Naive thymus-derived CD4-positive, alpha-beta T cell (primary cell): Measurements from ENCODE around the gene LHFPL2. TPM values are rescaled to one million over a fixed set of nuclear protein-coding genes. Genes with fewer than 3 reads are reported as not detected.

Experiments used
- ATAC-seq: fragments of 150-1000 bp; cut with Tn5 transposase; 2 replicates; pipeline ENCODE4 v1.10.0; 2021; ENCODE audit warnings: mild to moderate bottlenecking, moderate library complexity
- CTCF ChIA-PET: fragments of 350-600 bp; sonication (Branson Sonifier 250); formaldehyde crosslinking; loops from one replicate; lab custom pipeline; 2021; ENCODE audit warnings: antibody characterized with exemption; lab: Charles Lee
- POLR2A ChIA-PET: fragments of 350-600 bp; sonication (Branson Sonifier 250); formaldehyde crosslinking; loops from one replicate; lab custom pipeline; 2021; ENCODE audit warnings: antibody characterized with exemption, inconsistent platforms; lab: Charles Lee
- DNase-seq, 9 donors: peaks; one replicate each; pipeline versions ENCODE4 v3.0.0 to v3.0.0-alpha.2; 2020 to 2022; ENCODE audit warnings: mixed read lengths in 1 of 9
- H3K27ac ChIP-seq: one replicate; pipeline ENCODE4 v1.7.0; 2013; ENCODE audit warnings: mild to moderate bottlenecking, low read depth, low read length, moderate library complexity
- H3K27me3 ChIP-seq, 2 donors: one replicate each; pipeline ENCODE4 v1.7.0; 2013; ENCODE audit warnings: low read length in 2 of 2, mild to moderate bottlenecking in 2 of 2, moderate library complexity in 2 of 2; ENCODE audit not compliant: control insufficient read depth in 2 of 2, insufficient read depth in 2 of 2
- H3K36me3 ChIP-seq, 3 experiments: 1 replicate in 2 of 3; 2 replicates in 1 of 3; pipeline ENCODE4 v1.7.0; 2013; ENCODE audit warnings: low read length in 3 of 3, mild to moderate bottlenecking in 3 of 3, moderate library complexity in 1 of 3; ENCODE audit not compliant: insufficient read depth in 3 of 3, control insufficient read depth in 2 of 3
- H3K4me1 ChIP-seq, 2 donors: one replicate each; pipeline ENCODE4 v1.7.0; 2013; ENCODE audit warnings: low read length in 2 of 2, mild to moderate bottlenecking in 2 of 2, moderate library complexity in 1 of 2; ENCODE audit not compliant: control insufficient read depth in 2 of 2, insufficient read depth in 2 of 2
- H3K4me3 ChIP-seq: 2 replicates; pipeline ENCODE4 v1.7.0; 2013; ENCODE audit warnings: mild to moderate bottlenecking, low read length
- H3K9me3 ChIP-seq, 3 experiments: 1 replicate in 2 of 3; 2 replicates in 1 of 3; pipeline ENCODE4 v1.7.0; 2013; ENCODE audit warnings: low read length in 3 of 3; ENCODE audit not compliant: control insufficient read depth in 2 of 3
- H3K27ac Mint-ChIP-seq, 9 donors: one replicate each; pipeline ENCODE4 v1.8.0; 2020 to 2022; ENCODE audit warnings: mixed read lengths in 9 of 9, mild to moderate bottlenecking in 8 of 9, moderate library complexity in 5 of 9, inconsistent platforms in 2 of 9
- H3K27me3 Mint-ChIP-seq, 5 donors: one replicate each; pipeline ENCODE4 v1.8.0; 2021 to 2022; ENCODE audit warnings: mixed read lengths in 5 of 5, mild to moderate bottlenecking in 1 of 5
- H3K36me3 Mint-ChIP-seq, 5 donors: one replicate each; pipeline ENCODE4 v1.8.0; 2020 to 2022; ENCODE audit warnings: mixed read lengths in 5 of 5, mild to moderate bottlenecking in 3 of 5, inconsistent platforms in 1 of 5
- H3K4me1 Mint-ChIP-seq, 7 donors: one replicate each; pipeline ENCODE4 v1.8.0; 2020 to 2022; ENCODE audit warnings: mixed read lengths in 7 of 7, mild to moderate bottlenecking in 3 of 7, inconsistent platforms in 1 of 7
- H3K4me3 Mint-ChIP-seq, 10 donors: one replicate each; pipeline ENCODE4 v1.8.0; 2020 to 2022; ENCODE audit warnings: mild to moderate bottlenecking in 10 of 10, mixed read lengths in 10 of 10, moderate library complexity in 6 of 10, inconsistent platforms in 2 of 10
- H3K9me3 Mint-ChIP-seq, 11 donors: one replicate each; pipeline ENCODE4 v1.8.0; 2020 to 2022; ENCODE audit warnings: mixed read lengths in 11 of 11, mild to moderate bottlenecking in 4 of 11, inconsistent platforms in 1 of 11, moderate library complexity in 1 of 11
- intact Hi-C, 2 donors: fragments of 100-400 bp; cut with micrococcal nuclease; formaldehyde crosslinking; loops; one replicate each; pipeline ENCODE4 v1.15.1; 2023
- polyA plus RNA-seq, 2 donors: library from polyadenylated mRNA; unstranded; fragments of 300-500 nt; fragmentation: Illumina TruSeq; gene quantifications; one replicate each; pipeline ENCODE4 v1.2.3, GENCODE V29; 2021
- total RNA-seq, 6 experiments: library from RNA in 5 of 6; stranded (reverse) in 5 of 6; gene quantifications; 1 replicate in 5 of 6; 2 replicates in 1 of 6; pipeline ENCODE4 v1.2.3 and lab custom pipeline; 2021 to 2026

The LHFPL2 gene
- total and polyA plus RNA-seq, 7 experiments from 2014 or later: 0.37 to 2.9 (median 1.3) TPM; not detected in 1

DNA sequence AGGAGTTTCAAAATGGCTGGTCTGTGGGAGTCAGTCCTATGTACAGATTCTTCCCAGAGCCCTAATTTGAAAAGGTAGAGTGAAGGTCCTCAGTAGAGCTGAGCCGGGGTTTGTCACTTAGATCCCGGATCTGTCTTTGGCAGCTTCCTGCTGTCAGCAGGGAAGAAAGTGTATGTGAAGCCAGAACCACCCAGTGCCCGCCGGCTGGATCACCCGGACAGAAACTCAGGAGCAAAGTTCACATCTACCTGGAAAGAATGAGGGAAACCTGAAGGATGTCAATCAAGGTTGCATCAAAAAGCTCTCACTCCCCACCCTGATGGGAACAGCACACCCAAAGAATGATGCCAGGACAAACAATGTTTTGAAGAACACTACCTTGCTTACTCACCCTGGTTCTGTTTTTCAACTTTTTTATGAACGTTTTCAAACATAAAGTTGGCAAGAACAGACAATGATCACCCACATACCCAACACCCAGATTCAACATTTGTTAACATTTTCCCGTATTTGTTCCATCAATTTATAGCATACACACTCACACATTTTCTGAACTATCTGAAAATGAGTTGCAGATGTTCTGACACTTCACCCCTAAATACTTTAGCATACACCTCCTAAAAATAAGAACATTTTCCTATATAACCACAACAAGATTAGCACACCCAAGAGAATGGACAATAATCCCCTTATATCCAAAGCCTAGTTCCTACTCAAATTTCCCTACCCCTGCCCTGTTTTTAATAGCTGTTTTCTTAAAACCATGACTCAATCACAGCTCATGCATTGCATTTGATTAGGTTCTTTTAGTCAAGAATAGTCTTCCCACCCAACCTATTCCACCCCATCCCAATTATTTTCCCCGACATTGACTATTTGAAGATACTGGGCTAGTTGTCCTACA lies 133.9 kb downstream of the LHFPL2 start:
- H3K4me3 Mint-ChIP-seq: no peak overlapping the region
- H3K27ac Mint-ChIP-seq: no peak overlapping the region
- DNase-seq (no peak), ATAC-seq (no peak)
- H3K4me1 Mint-ChIP-seq: peaks cover 0 to 13% (median 7%) of the 10 kb centered on the region in 7 donors
- Histone ChIP-seq H3K27ac (no peak overlapping the region), H3K27me3 (peaks cover 2 to 11% of the 10 kb centered on the region in 2 donors), H3K4me1 (peaks cover 1 to 3% of the 10 kb centered on the region in 2 donors), H3K36me3 (no peaks in the 10 kb centered on the region), H3K4me3 (no peak overlapping the region), H3K9me3 (no peaks in the 10 kb centered on the region)
- CTCF ChIA-PET: no interaction called here
- H3K36me3 Mint-ChIP-seq: no peaks in the 10 kb centered on the region
- intact Hi-C loops: no loop called here
- H3K9me3 Mint-ChIP-seq: peaks cover 0 to 3% (median 0%) of the 10 kb centered on the region in 11 donors
- POLR2A ChIA-PET: no interaction called here
- peaks cover 44 to 72% (median 65%) of the 10 kb centered on the region in 5 donors for H3K27me3 Mint-ChIP-seq

DNA sequence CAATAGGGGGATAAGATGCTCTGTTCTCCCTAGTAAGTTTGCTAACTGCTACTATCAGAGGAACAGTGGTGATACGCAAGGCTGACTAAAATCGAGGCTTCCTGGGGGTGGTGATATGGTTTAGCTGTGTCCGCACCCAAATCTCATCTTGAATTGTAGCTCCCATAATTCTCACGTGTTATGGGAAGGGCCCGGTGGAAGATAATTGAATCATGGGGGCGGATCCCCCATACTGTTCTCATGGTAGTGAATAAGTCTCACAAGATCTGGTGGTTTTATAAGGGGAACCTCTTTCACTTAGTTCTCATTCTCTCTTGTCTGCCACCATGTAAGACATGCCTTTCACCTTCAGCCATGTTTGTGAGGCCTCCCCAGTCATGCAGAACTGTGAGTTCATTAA lies 135.1 kb downstream of the LHFPL2 start:
- no peaks in the 10 kb centered on the region for H3K36me3 ChIP-seq
- DNase-seq (no peak), ATAC-seq (no peak)
- H3K27ac ChIP-seq: no peak overlapping the region
- H3K27ac Mint-ChIP-seq: no peak overlapping the region
- no peaks in the 10 kb centered on the region for H3K9me3 ChIP-seq
- H3K36me3 Mint-ChIP-seq: no peaks in the 10 kb centered on the region
- H3K4me1 ChIP-seq: peaks cover 3 to 9% of the 10 kb centered on the region in 2 donors
- H3K27me3 Mint-ChIP-seq: peaks cover 52 to 79% (median 66%) of the 10 kb centered on the region in 5 donors
- H3K9me3 Mint-ChIP-seq: peaks cover 0 to 3% (median 0%) of the 10 kb centered on the region in 11 donors
- intact Hi-C loops: no loop called here
- H3K4me3 Mint-ChIP-seq: no peak overlapping the region
- H3K4me3 ChIP-seq: no peak overlapping the region
- H3K4me1 Mint-ChIP-seq: peaks cover 0 to 23% (median 12%) of the 10 kb centered on the region in 7 donors
- H3K27me3 ChIP-seq: peaks cover 3 to 16% of the 10 kb centered on the region in 2 donors
- ChIA-PET CTCF (no interaction called here), POLR2A (no interaction called here)

DNA sequence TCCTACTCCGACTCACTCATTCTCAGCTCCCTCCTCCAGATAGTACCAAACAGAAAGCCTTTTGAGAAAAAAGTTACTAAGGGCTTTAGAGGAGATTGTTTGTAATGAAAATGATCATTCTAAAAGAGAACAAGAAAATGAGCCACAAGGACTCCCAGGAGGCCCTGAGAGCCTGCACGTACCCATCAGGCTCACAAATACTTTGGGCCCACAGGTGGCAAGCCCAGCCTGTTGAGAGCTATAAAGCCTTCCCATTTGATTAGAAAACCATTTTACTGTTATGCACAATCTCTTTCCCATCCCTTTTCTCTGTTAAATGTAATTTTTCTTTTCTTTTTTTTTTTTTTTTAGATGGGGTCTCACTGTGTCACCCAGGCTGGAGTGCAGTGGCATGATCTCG lies 136.1 kb downstream of the LHFPL2 start:
- CTCF ChIA-PET: no interaction called here
- intact Hi-C loops: no loop called here

GRCh38 chr5:78511121-78511906 lies 137.3 kb downstream of the LHFPL2 start:
- no peak for DNase-seq
- ATAC-seq: peak; percentile 61
- Histone ChIP-seq H3K9me3 (no peaks in the 10 kb centered on the region), H3K36me3 (no peaks in the 10 kb centered on the region), H3K27me3 (peaks cover 3 to 16% of the 10 kb centered on the region in 2 donors), H3K27ac (no peak overlapping the region), H3K4me1 (peaks cover 3 to 9% of the 10 kb centered on the region in 2 donors), H3K4me3 (no peak overlapping the region)
- ChIA-PET CTCF (interaction anchor here (0.6 kb wide), 1 partner anchor 9 kb away, joined by 3 read pairs; no protein-coding TSS in a partner anchor), POLR2A (interaction anchor here (0.7 kb wide), 1 partner anchor 957 kb away, joined by 3 read pairs; no protein-coding TSS in a partner anchor)
- intact Hi-C loops: no loop called here
- Mint-ChIP-seq H3K4me3 (peak overlapping the region in 5 of 10 donors; percentile 45 to 88 (median 84)), H3K4me1 (peaks cover 0 to 23% (median 12%) of the 10 kb centered on the region in 7 donors), H3K27me3 (peaks cover 64 to 89% (median 67%) of the 10 kb centered on the region in 5 donors), H3K9me3 (peaks cover 0 to 3% (median 0%) of the 10 kb centered on the region in 11 donors), H3K27ac (no peak overlapping the region), H3K36me3 (no peaks in the 10 kb centered on the region)

More for the DNA sequence above, 136.1 kb downstream of the LHFPL2 start:
- no peak for DNase-seq
- no peak overlapping the region for H3K4me3 Mint-ChIP-seq
- ATAC-seq: no peak
- POLR2A ChIA-PET: no interaction called here
- peaks cover 3 to 9% of the 10 kb centered on the region in 2 donors for H3K4me1 ChIP-seq
- H3K27me3 Mint-ChIP-seq: peaks cover 62 to 87% (median 66%) of the 10 kb centered on the region in 5 donors
- H3K9me3 ChIP-seq: no peaks in the 10 kb centered on the region
- H3K4me3 ChIP-seq: no peak overlapping the region
- H3K27ac Mint-ChIP-seq: no peak overlapping the region
- no peaks in the 10 kb centered on the region for H3K36me3 ChIP-seq
- peaks cover 0 to 3% (median 0%) of the 10 kb centered on the region in 11 donors for H3K9me3 Mint-ChIP-seq
- H3K27ac ChIP-seq: no peak overlapping the region
- H3K4me1 Mint-ChIP-seq: peaks cover 0 to 23% (median 12%) of the 10 kb centered on the region in 7 donors
- peaks cover 3 to 16% of the 10 kb centered on the region in 2 donors for H3K27me3 ChIP-seq
- H3K36me3 Mint-ChIP-seq: no peaks in the 10 kb centered on the region

GRCh38 chr5:78509884-78510769 lies 138.4 kb downstream of the LHFPL2 start:
- Histone ChIP-seq H3K9me3 (no peaks in the 10 kb centered on the region), H3K36me3 (no peaks in the 10 kb centered on the region), H3K4me1 (peaks cover 3 to 9% of the 10 kb centered on the region in 2 donors), H3K27me3 (peaks cover 3 to 16% of the 10 kb centered on the region in 2 donors), H3K27ac (no peak overlapping the region), H3K4me3 (peak overlapping the region; percentile 61)
- ATAC-seq (peak; percentile 72), DNase-seq (peak in 7 of 9 donors; percentile 11 to 49 (median 14))
- ChIA-PET CTCF (no interaction called here), POLR2A (interaction anchor here (0.7 kb wide), 1 partner anchor 958 kb away, joined by 3 read pairs; no protein-coding TSS in a partner anchor)
- intact Hi-C loops: no loop called here
- H3K4me3 Mint-ChIP-seq: peak overlapping the region; percentile 78 to 88 (median 84)
- H3K9me3 Mint-ChIP-seq: peaks cover 0 to 3% (median 0%) of the 10 kb centered on the region in 11 donors
- no peak overlapping the region for H3K27ac Mint-ChIP-seq
- H3K27me3 Mint-ChIP-seq: peaks cover 62 to 84% (median 67%) of the 10 kb centered on the region in 5 donors
- no peaks in the 10 kb centered on the region for H3K36me3 Mint-ChIP-seq
- peaks cover 0 to 23% (median 12%) of the 10 kb centered on the region in 7 donors for H3K4me1 Mint-ChIP-seq
